ENCODE results near the gene SYNM.
A peak's percentile ranks its signal among the peaks of the same experiment; 100 is the strongest.

The SYNM gene

DNA sequence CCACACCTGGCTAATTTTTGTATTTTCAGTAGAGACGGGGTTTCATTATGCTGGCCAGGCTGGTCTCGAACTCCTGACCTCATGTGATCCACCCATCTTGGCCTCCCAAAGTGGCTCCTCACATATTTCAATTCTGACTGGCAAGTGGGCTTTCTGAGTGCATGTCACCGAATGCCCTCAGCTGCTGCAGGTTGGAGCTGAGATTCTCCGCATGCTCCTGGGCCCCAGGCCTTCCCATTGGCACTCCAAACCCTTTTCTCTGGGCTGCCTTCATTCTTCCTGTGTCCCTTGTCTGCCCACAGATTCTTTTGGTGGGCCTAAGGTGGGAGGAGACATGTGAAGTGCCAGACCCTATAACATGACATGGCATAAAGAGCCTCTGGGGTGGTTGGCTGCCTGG is 67.3 kb downstream of the SYNM start:
- no peak for DNase-seq

DNA sequence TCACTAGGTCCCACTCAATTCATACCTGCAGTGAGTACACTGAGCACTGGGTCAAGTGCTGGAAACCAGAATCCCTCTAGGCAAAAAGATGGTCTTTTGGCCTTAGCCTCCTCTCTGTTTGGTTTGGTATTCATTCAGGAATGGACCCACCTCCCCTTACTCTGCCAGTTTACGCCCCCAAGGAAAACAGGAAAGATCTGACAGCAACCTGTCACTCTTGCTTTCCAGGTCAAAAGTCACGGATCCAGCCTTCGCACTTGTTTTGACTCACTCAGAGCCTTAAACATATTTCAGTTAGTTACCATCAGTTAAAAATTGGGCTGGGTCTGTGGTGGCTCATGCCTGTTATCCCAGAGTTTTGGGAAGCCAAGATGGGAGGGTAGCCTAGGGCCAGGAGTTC is 68.1 kb downstream of the SYNM start:
- no peak for DNase-seq

DNA sequence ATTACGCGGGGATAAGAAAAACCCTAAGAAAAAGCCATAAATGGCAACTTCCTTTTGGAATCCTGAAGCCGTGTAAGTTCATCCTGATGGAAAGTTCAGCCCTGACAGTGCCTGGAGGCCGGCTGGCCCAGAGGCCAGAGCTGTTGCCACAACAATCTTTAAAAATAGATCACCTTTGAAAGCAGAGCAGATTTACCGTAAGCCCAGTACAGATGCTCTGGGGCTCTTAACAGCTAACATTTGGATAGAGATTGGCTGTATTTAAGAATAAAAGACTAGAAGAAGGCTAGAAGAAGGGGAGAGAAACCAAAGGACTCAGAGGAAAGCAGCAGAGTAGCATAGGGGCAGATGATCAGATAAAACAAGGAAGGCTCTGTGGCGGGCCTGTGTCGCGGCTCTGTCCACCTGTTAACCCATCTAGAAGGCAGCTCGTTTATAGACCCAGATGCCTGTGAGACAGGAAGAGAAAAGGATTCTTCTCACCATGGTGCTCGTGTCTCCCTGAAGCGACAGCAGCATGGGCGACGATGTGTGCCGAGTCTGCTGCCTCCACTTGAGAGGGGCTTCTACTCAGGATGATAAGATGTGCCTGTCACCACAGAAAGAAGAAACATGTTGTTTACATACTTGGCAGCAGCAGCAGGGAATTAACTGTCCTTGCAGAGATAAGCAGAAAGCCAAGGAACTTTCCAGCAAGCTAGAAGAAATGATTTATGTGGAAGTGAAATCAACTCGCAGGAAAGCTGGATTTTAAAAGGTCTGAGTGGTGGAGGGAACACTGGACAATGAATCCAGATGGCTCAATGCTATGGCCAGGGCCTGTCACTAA is 69.9 kb downstream of the SYNM start:
- DNase-seq, result no peak

DNA sequence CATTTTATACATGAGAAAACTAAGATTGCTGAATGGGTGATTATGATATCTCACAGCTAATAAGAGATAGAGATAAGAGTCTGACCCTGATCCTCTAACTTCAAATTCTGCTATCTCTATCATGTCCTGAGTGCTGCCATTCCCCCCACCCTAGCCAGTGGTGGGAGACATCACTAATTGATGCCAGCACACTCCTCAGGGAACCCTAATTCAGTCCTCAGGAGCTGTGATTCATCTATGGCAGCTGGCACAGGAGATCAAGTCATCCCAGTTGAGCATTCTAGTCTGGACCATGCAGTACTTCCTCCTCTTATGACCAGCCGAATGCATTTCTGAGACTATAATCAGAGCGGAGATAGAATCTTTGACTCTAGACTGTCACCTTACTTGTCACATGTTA is 71.9 kb downstream of the SYNM start:
- no peak for DNase-seq

DNA sequence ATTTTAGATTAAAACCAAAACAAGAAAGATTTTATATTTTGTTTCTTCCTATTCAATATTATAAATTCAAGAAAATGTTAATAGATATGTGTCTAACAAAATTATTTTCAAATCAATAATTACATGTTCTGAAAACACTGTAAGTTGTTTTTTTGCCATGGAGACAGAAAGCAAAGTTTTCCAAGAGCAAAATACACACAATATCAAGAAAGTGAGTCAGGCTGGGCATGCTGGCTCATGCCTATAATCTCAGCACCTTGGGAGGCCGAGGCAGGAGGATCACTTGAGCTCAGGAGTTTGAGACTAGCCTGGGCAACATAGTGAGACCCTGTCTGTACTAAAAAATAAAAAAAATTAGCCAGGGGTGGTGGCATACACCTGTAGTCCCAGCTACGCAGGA is 72.8 kb downstream of the SYNM start:
- DNase-seq, result no peak

DNA sequence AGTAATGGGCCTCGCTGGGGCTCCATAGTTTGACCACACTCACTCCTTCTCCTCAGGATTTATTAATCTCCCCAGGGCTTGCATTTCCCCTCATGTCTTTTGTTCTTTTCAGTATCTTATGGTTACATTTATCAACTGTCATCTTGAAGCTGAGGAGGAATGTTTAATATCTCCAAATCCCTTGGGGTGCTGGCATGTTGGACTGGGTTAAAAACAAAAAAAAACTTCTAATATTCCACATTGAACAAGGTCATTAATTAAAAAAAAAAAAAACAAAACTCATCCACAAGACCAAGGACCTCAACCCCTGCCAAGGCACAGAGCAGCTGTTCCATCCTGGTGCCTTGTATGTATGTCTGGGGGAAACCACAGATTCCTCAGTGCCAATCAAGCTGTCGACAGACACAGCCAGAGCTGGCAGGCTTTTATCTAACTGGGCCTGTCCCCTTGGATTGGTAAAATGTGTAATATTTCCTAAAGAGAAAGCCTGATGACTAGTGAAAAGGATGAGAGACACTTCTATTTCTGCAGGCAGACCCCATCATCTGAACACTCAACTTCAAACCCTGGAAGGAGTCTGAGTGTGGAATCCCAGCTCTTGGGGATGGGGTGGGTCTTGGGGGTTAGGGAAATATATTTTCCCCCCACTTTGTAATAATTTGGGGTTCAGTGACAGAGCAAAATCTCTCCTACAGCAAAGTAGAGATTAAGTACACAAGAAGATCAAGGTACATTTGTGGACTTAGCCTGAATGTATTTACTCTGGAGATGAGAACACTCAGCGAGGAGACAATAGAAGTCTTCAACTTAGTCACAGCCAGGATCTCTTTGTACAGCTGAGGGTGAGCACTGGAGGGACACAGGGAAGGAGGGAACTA is 75.4 kb downstream of the SYNM start:
- no peak for DNase-seq

DNA sequence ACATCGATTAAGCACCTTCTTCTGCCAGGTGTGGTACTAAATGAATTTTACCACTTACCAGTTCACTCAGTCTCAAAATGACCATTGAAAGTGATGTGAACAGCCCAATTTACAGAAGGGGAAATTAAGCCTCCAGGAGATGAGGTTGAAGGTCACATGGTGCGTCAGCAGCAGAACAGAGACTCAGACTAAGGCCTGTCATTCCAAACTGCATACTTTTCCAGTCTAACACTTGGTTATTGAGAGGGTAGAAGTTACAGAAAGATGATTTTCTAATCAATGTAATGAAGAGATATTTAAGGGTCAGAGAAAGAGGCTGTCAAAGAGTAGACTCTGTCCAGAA is 76.1 kb downstream of the SYNM start:
- no peak for DNase-seq

DNA sequence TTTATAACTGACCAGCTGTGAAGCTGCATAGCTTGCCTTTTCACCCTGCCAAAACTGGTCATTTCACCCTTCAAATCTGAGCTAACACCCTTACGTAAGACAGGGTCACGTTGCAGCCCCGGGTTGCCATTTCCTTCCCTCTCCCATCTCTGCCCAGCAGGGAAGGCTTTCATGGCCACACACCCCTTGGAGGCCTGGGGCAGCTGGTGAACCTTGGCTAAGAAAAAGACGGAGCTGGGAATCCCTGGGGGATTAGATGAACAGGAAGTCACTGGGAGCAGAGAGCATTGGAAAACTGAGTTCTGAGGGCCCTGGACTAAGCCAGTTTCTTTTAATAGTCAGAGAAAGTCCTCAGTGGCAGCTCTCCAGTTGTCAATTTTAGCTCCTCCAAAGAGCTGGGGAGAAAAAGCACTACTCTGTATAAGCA is 76.7 kb downstream of the SYNM start:
- DNase-seq, result peak in 2 of 3 donors; percentile 31 to 46

DNA sequence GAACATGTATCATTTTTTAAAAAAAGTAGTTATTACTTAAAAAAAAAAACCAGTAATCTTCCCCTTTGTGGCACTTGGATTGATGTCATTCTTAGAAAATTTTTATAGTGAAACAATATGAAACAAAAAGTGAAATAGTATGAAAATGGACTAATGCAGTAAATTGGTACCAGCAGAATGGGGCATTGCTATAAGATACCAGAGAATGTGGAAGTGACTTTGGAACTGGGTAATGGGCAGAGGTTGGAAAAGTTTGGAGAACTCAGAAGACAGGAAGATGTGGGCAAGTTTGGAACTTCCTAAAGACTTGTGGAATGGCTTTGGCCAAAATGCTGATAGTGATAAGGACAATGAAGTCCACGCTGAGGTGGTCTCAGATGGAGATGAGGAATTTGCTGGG is 77.9 kb downstream of the SYNM start:
- DNase-seq, result peak; percentile 11 to 66 (median 32)

All from suppressor macrophage treated with lipopolysaccharide for 1 hour (primary cell).